ENCODE results near the gene SLC9A1. TPM values are rescaled to one million over a fixed set of nuclear protein-coding genes. Genes with fewer than 3 reads are reported as not detected.

Gene SLC9A1
- total RNA-seq, 1 experiment from 2014 or later = 21.7 TPM

- Histone ChIP-seq H4K20me1 (ENCODE audit: insufficient read depth) (no peaks in the 10 kb centered on the region), H3K27me3 (ENCODE audit: insufficient read depth, low read length) (no peaks in the 10 kb centered on the region), H2AFZ (ENCODE audit: low read depth, low read length, poor library complexity, severe bottlenecking) (no peak overlapping the region), H3K4me1 (ENCODE audit: control insufficient read depth in 1 of 2, insufficient read depth in 2 of 2, low read length in 2 of 2) (no peaks in the 10 kb centered on the region), H3K79me2 (ENCODE audit: insufficient read depth, low read length) (no peaks in the 10 kb centered on the region), H3K4me3 (replicated peaks in 1 of 2; ENCODE audit: low read depth in 1 of 2, low read length in 2 of 2) (no peak overlapping the region), H3K36me3 (ENCODE audit: control insufficient read depth in 1 of 2, insufficient read depth in 2 of 2, low read length in 2 of 2) (no peaks in the 10 kb centered on the region), H3K27ac (ENCODE audit: low read depth, low read length) (no peak overlapping the region), H3K9ac (ENCODE audit: low read length) (no peak overlapping the region), H3K9me2 (ENCODE audit: insufficient read depth) (no peaks in the 10 kb centered on the region), H3K9me3 (ENCODE audit: control insufficient read depth in 1 of 2, insufficient read depth in 1 of 2, low read depth in 1 of 2, low read length in 2 of 2) (no peaks in the 10 kb centered on the region), H3K4me2 (ENCODE audit: low read length) (no peak overlapping the region)
- DNase-seq (ENCODE audit: low read depth, low spot score) = no peak
- intact Hi-C loops (cut with micrococcal nuclease) = no loop called here
- TF ChIP-seq TCF7L2 (IDR thresholded peaks at IDR 0.05; ENCODE audit: borderline replicate concordance, extremely low read depth, insufficient read depth, insufficient read length) (no peak), CEBPB (IDR thresholded peaks at IDR 0.05; ENCODE audit: low read depth) (no peak), SP1 (IDR thresholded peaks at IDR 0.05; ENCODE audit: low read depth) (no peak), ZBTB33 (IDR thresholded peaks at IDR 0.05; ENCODE audit: extremely low read depth, insufficient replicate concordance, low read length) (no peak)
- ChIA-PET RAD21 (ENCODE audit: low non-redundant PET in 1 of 2, low total read pairs in 2 of 2, uncharacterized antibody in 2 of 2, unreplicated experiment in 2 of 2) (no interaction called here), POLR2A (no interaction called here), CTCF (no interaction called here)
- BruUV-seq (replicated peaks) = no TSS peak
- ATAC-seq = no peak
Measured at GRCh38 chr1:27162090-27162489, 7.2 kb upstream of the SLC9A1 start.

DNA sequence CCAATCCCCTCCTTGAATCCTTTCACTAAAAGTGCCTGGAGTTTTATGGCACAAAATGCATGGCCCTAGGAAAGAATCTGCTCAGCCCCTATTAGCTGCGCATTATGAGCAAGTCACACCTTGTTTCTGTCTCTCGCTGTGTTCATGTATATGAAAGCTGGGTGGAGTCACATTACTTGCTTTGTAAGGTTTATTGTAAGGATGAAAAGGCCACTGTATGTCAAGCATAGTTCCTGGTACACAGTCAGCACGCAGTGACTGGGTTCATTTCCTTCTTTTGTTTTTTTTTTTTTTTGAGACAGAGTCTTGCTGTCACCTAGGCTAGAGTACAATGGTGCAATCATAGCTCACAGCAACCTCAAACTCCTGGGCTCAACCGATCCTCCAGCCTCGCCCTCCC lies 6.7 kb upstream of the SLC9A1 start:
- ATAC-seq = no peak
- Histone ChIP-seq H2AFZ (ENCODE audit: low read depth, low read length, poor library complexity, severe bottlenecking) (no peak overlapping the region), H3K9me2 (ENCODE audit: insufficient read depth) (no peaks in the 10 kb centered on the region), H3K27me3 (ENCODE audit: insufficient read depth, low read length) (no peaks in the 10 kb centered on the region), H4K20me1 (ENCODE audit: insufficient read depth) (no peaks in the 10 kb centered on the region), H3K4me3 (replicated peaks in 1 of 2; ENCODE audit: low read depth in 1 of 2, low read length in 2 of 2) (no peak overlapping the region), H3K36me3 (ENCODE audit: control insufficient read depth in 1 of 2, insufficient read depth in 2 of 2, low read length in 2 of 2) (no peaks in the 10 kb centered on the region), H3K4me1 (ENCODE audit: control insufficient read depth in 1 of 2, insufficient read depth in 2 of 2, low read length in 2 of 2) (no peaks in the 10 kb centered on the region), H3K4me2 (ENCODE audit: low read length) (no peak overlapping the region), H3K27ac (ENCODE audit: low read depth, low read length) (no peak overlapping the region), H3K9me3 (ENCODE audit: control insufficient read depth in 1 of 2, insufficient read depth in 1 of 2, low read depth in 1 of 2, low read length in 2 of 2) (no peaks in the 10 kb centered on the region), H3K79me2 (ENCODE audit: insufficient read depth, low read length) (no peaks in the 10 kb centered on the region), H3K9ac (ENCODE audit: low read length) (no peak overlapping the region)
- no peak for DNase-seq (ENCODE audit: low read depth, low spot score)
- no TSS peak for BruUV-seq (replicated peaks)
- intact Hi-C loops (cut with micrococcal nuclease) = no loop called here
- RAD21 ChIA-PET (ENCODE audit: low non-redundant PET in 1 of 2, low total read pairs in 2 of 2, uncharacterized antibody in 2 of 2, unreplicated experiment in 2 of 2) = no interaction called here
- POLR2A ChIA-PET = no interaction called here
- CTCF ChIA-PET = no interaction called here
- TF ChIP-seq ZBTB33 (IDR thresholded peaks at IDR 0.05; ENCODE audit: extremely low read depth, insufficient replicate concordance, low read length) = no peak
- TF ChIP-seq TCF7L2 (IDR thresholded peaks at IDR 0.05; ENCODE audit: borderline replicate concordance, extremely low read depth, insufficient read depth, insufficient read length) = no peak
- no peak for TF ChIP-seq CTCF (IDR thresholded peaks at IDR 0.05 in 2 of 3, conservative IDR thresholded peaks at IDR 0.05 in 1 of 3; ENCODE audit: borderline replicate concordance in 1 of 3, insufficient read depth in 1 of 3, low read depth in 2 of 3, low read length in 2 of 3)
- no peak for TF ChIP-seq ZNF274 (IDR thresholded peaks at IDR 0.05; ENCODE audit: low read depth, low read length)
- no peak for TF ChIP-seq EGR1 (IDR thresholded peaks at IDR 0.05; ENCODE audit: low read depth)
- no peak for TF ChIP-seq FOSL1 (IDR thresholded peaks at IDR 0.05; ENCODE audit: low read depth)
- no peak for TF ChIP-seq RAD21 (IDR thresholded peaks at IDR 0.05; ENCODE audit: low read depth)
- no peak for TF ChIP-seq SIN3A (IDR thresholded peaks at IDR 0.05; ENCODE audit: low read depth)
- no peak for TF ChIP-seq CEBPB (IDR thresholded peaks at IDR 0.05; ENCODE audit: low read depth)
